Astrocyte (in vitro differentiated cells and primary cell): ENCODE measurements around the gene IRX1.

Source experiments
- EZH2 ChIP-seq: IDR thresholded peaks from 2 replicates; pipeline ENCODE4 v1.6.1; 2012; ENCODE audit warnings: mild to moderate bottlenecking, low read length, inconsistent platforms; ENCODE audit not compliant: insufficient read depth
- TF ChIP-seq, protein P1 (sequence below): IDR thresholded peaks from 2 replicates; pipeline ENCODE4 v1.5.1; 2011; ENCODE audit warnings: low read depth, mild to moderate bottlenecking, inconsistent platforms, low read length, moderate library complexity; ENCODE audit not compliant: insufficient read depth

DNA sequence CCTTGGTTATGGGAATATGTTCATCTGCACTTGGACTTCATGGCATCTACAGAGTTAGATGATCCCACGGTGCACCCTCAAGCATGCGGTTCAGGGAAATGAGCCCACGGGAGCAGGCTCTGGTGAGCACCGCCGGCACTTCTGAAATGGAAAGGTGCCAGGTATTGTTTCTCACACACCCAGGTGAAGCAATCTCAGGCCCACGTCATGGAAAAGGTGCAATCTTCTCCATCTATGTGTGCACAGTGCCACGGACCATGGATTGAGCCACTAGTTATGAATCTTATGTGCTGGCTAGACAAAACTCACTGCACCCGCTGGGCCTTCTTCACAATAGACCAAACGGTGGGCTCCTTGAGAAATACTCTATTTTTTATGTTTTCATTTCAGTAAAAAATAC is 27.3 kb downstream of the IRX1 start:
- TF ChIP-seq, protein P1, sequence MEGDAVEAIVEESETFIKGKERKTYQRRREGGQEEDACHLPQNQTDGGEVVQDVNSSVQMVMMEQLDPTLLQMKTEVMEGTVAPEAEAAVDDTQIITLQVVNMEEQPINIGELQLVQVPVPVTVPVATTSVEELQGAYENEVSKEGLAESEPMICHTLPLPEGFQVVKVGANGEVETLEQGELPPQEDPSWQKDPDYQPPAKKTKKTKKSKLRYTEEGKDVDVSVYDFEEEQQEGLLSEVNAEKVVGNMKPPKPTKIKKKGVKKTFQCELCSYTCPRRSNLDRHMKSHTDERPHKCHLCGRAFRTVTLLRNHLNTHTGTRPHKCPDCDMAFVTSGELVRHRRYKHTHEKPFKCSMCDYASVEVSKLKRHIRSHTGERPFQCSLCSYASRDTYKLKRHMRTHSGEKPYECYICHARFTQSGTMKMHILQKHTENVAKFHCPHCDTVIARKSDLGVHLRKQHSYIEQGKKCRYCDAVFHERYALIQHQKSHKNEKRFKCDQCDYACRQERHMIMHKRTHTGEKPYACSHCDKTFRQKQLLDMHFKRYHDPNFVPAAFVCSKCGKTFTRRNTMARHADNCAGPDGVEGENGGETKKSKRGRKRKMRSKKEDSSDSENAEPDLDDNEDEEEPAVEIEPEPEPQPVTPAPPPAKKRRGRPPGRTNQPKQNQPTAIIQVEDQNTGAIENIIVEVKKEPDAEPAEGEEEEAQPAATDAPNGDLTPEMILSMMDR: no peak
- TF ChIP-seq EZH2: no peak
